Prostate gland (tissue), 2 donors: ENCODE data around the gene TBC1D16. TPM values are rescaled to one million over a fixed set of nuclear protein-coding genes. Genes with fewer than 3 reads are reported as not detected.
A peak's percentile ranks its signal among the peaks of the same experiment; 100 is the strongest.

Experiments used
- DNase-seq: peaks from one replicate; pipeline ENCODE4 v3.0.0-alpha.2; 2019; ENCODE audit warnings: low spot score
- H3K27ac ChIP-seq, 2 donors: fragments of 200-600 bp; sonication (generic); 2 replicates each; pipeline ENCODE4 v1.5.1; 2017 to 2019
- H3K27me3 ChIP-seq: fragments of 200-600 bp; sonication (generic); replicated peaks from 2 replicates; pipeline ENCODE4 v1.5.1; 2019; ENCODE audit not compliant: insufficient read depth
- H3K36me3 ChIP-seq, 2 donors: fragments of 200-600 bp; sonication (generic); 1 replicate in 1 of 2; 2 replicates in 1 of 2; pipeline versions ENCODE4 v1.5.1 to v1.8.1; 2017 to 2019
- H3K4me1 ChIP-seq: fragments of 200-600 bp; sonication (generic); replicated peaks from 2 replicates; pipeline ENCODE4 v1.5.1; 2019
- H3K4me3 ChIP-seq, 2 donors: fragments of 200-600 bp; sonication (generic); 2 replicates each; pipeline ENCODE4 v1.5.1; 2017 to 2019
- H3K9me3 ChIP-seq: fragments of 200-600 bp; sonication (generic); 2 replicates; pipeline ENCODE4 v1.5.1; 2017
- CTCF ChIP-seq, 4 experiments: fragments of 200-600 bp in 2 of 4; fragments of 450-650 bp in 2 of 4; sonication (generic) in 2 of 4; IDR thresholded peaks; 1 replicate in 3 of 4; 2 replicates in 1 of 4; pipeline ENCODE4 v1.5.1; 2016 to 2019; ENCODE audit warnings: antibody characterized with exemption in 4 of 4, mild to moderate bottlenecking in 2 of 4, moderate library complexity in 2 of 4
- POLR2A ChIP-seq: fragments of 450-650 bp; IDR thresholded peaks from one replicate; pipeline ENCODE4 v1.6.1; 2016; ENCODE audit warnings: antibody characterized with exemption, mild to moderate bottlenecking
- POLR2AphosphoS5 ChIP-seq: sonication (generic); formaldehyde crosslinking; IDR thresholded peaks from one replicate; pipeline ENCODE4 v1.6.1; 2017; ENCODE audit warnings: antibody characterized with exemption
- WGBS: methylation state at CpG from one replicate; pipeline ENCODE4 v1.1.5; 2018; 5-methylcytosine and 5-hydroxymethylcytosine counted together
- intact Hi-C: fragments of 100-400 bp; cut with DNase I; formaldehyde crosslinking; loops from one replicate; pipeline ENCODE4 v1.14.2; 2022
- total RNA-seq, 2 donors: library from RNA; depleted of rRNA; stranded (reverse); fragments of >200 nt; gene quantifications; one replicate each; pipeline ENCODE4 v1.1.0, GENCODE V29; 2016

Gene TBC1D16
- total RNA-seq, 2 donors from 2014 or later: 29.1 to 41.9 TPM

- H3K27me3 ChIP-seq: no peaks in the 10 kb centered on the region
- TF ChIP-seq POLR2AphosphoS5: no peak
- no peak for TF ChIP-seq POLR2A
- TF ChIP-seq CTCF (IDR thresholded peaks at IDR 0.05): no peak
- no peaks in the 10 kb centered on the region for H3K4me1 ChIP-seq
- intact Hi-C loops: loop anchor here (5.0 kb wide), 1 partner anchor 74 kb away; no protein-coding TSS in a partner anchor
- no peaks in the 10 kb centered on the region for H3K9me3 ChIP-seq
- no peak overlapping the region for H3K4me3 ChIP-seq
- H3K36me3 ChIP-seq: no peaks in the 10 kb centered on the region
- no peak overlapping the region for H3K27ac ChIP-seq
- no peak for DNase-seq
- 89% methylated on average over 14 of the region's 14 CpGs for WGBS
Measured at GRCh38 chr17:80081596-80081995, 45.9 kb upstream of the TBC1D16 start.

DNA sequence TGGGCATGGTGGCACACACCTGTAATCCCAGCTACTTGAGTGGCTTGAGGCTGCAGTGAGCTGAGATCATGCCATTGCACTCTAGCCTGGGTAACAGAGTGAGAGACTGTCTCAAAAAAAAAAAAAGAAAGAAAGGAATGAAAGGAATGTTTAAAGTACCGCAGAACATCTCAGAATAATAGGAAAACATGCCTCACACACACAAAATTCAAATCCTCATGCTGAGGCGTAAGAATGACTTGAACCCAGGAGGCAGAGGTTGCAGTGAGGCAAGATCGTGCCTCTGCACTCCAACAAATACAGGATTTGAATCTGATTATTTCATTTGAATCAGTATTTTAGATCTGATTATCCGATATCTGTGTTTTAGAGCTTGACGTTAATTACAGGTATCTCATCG lies 44.4 kb upstream of the TBC1D16 start:
- TF ChIP-seq POLR2A: no peak
- no peak for TF ChIP-seq POLR2AphosphoS5
- no peak for TF ChIP-seq CTCF (IDR thresholded peaks at IDR 0.05)
- Histone ChIP-seq H3K9me3 (no peaks in the 10 kb centered on the region), H3K27ac (no peak overlapping the region), H3K4me3 (no peak overlapping the region), H3K4me1 (no peaks in the 10 kb centered on the region), H3K36me3 (no peaks in the 10 kb centered on the region), H3K27me3 (no peaks in the 10 kb centered on the region)
- WGBS: 81% methylated on average over 6 of the region's 6 CpGs
- intact Hi-C loops: loop anchor here (5.0 kb wide), 1 partner anchor 73 kb away; no protein-coding TSS in a partner anchor
- no peak for DNase-seq

- TF ChIP-seq POLR2AphosphoS5: no peak
- no peak for TF ChIP-seq POLR2A
- TF ChIP-seq CTCF (IDR thresholded peaks at IDR 0.05): no peak
- DNase-seq: no peak
- 59% methylated on average over 6 of the region's 6 CpGs for WGBS
- no peaks in the 10 kb centered on the region for H3K9me3 ChIP-seq
- no peaks in the 10 kb centered on the region for H3K27me3 ChIP-seq
- peaks cover 41% of the 10 kb centered on the region for H3K4me1 ChIP-seq
- intact Hi-C loops: no loop called here
- H3K4me3 ChIP-seq: no peak overlapping the region
- no peaks in the 10 kb centered on the region for H3K36me3 ChIP-seq
- peak overlapping the region in 1 of 2 donors; percentile 92 for H3K27ac ChIP-seq
Measured at GRCh38 chr17:80072410-80072809, 36.7 kb upstream of the TBC1D16 start.

GRCh38 chr17:80071116-80071841 lies 35.6 kb upstream of the TBC1D16 start:
- Histone ChIP-seq H3K4me1 (peaks cover 41% of the 10 kb centered on the region), H3K27me3 (no peaks in the 10 kb centered on the region), H3K27ac (peak overlapping the region; percentile 91 to 92), H3K36me3 (no peaks in the 10 kb centered on the region), H3K4me3 (peak overlapping the region in 1 of 2 donors; percentile 19), H3K9me3 (no peaks in the 10 kb centered on the region)
- intact Hi-C loops: loop anchor here (2.0 kb wide), 1 partner anchor 34 kb away; the partner anchor contains the start of gene CCDC40
- peak; percentile 54 for DNase-seq
- no peak for TF ChIP-seq POLR2A
- TF ChIP-seq POLR2AphosphoS5: peak; percentile 71
- TF ChIP-seq CTCF (IDR thresholded peaks at IDR 0.05): no peak
- WGBS: 11% methylated on average over 18 of the region's 20 CpGs
